Endothelial cell (in vitro differentiated cells): ENCODE measurements around the gene NPR3. TPM values are rescaled to one million over a fixed set of nuclear protein-coding genes. Genes with fewer than 3 reads are reported as not detected.

ENCODE experiments used
- DNase-seq: peaks from one replicate; pipeline ENCODE4 v3.0.0; 2021; ENCODE audit warnings: low spot score
- H3K27ac Mint-ChIP-seq: one replicate; pipeline ENCODE4 v1.8.0; 2021; ENCODE audit warnings: mixed read lengths, inconsistent platforms; ENCODE audit not compliant: unreplicated experiment
- H3K27me3 Mint-ChIP-seq: one replicate; pipeline ENCODE4 v1.8.0; 2021; ENCODE audit warnings: mild to moderate bottlenecking, moderate library complexity, mixed read lengths, inconsistent platforms; ENCODE audit not compliant: unreplicated experiment
- H3K36me3 Mint-ChIP-seq: one replicate; pipeline ENCODE4 v1.8.0; 2021; ENCODE audit warnings: mild to moderate bottlenecking, low read depth, mixed read lengths, inconsistent platforms; ENCODE audit not compliant: unreplicated experiment
- H3K4me1 Mint-ChIP-seq: one replicate; pipeline ENCODE4 v1.8.0; 2021; ENCODE audit warnings: mild to moderate bottlenecking, mixed read lengths, inconsistent platforms; ENCODE audit not compliant: unreplicated experiment
- H3K4me3 Mint-ChIP-seq: one replicate; pipeline ENCODE4 v1.8.0; 2021; ENCODE audit warnings: mild to moderate bottlenecking, mixed read lengths, inconsistent platforms; ENCODE audit not compliant: unreplicated experiment
- H3K9me3 Mint-ChIP-seq: one replicate; pipeline ENCODE4 v1.8.0; 2021; ENCODE audit warnings: mixed read lengths, inconsistent platforms; ENCODE audit not compliant: unreplicated experiment
- total RNA-seq: library from RNA; stranded (reverse); fragmentation: NEBNext Ultra II Directional; extraction: Animal tissue kit (Norgen Biotek cat#: 25700); gene quantifications from one replicate; pipeline ENCODE4 v1.2.1, GENCODE V29; 2021; ENCODE audit not compliant: unreplicated experiment
- TF ChIP-seq, protein P1 (sequence below): fragments of 200-600 bp; sonication (generic); IDR thresholded peaks from one replicate; pipeline ENCODE4 v1.5.0; 2021; ENCODE audit warnings: antibody characterized with exemption; ENCODE audit not compliant: unreplicated experiment

The NPR3 gene
- total RNA-seq, 1 donor from 2014 or later, result 73.3 TPM

DNA sequence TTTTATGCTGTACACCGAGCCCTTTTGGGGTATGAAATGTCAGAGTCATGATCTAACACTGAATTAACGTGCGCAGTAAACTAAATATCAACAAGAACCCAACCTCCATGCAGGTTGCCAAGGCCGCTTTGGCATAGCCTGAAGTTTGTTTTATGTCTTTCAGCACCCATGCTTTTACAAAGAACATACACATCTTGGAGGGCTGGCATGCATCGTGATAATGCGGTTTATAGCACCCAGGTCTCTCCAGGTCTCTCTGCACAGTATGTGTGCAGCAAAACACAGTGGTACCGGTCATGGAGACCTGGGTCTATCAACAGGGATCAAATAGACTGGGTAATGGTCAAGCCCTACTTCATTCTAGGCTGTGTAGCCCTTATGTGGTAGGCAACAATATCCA is 11.8 kb downstream of the NPR3 start:
- DNase-seq, result no peak
- TF ChIP-seq, protein P1, sequence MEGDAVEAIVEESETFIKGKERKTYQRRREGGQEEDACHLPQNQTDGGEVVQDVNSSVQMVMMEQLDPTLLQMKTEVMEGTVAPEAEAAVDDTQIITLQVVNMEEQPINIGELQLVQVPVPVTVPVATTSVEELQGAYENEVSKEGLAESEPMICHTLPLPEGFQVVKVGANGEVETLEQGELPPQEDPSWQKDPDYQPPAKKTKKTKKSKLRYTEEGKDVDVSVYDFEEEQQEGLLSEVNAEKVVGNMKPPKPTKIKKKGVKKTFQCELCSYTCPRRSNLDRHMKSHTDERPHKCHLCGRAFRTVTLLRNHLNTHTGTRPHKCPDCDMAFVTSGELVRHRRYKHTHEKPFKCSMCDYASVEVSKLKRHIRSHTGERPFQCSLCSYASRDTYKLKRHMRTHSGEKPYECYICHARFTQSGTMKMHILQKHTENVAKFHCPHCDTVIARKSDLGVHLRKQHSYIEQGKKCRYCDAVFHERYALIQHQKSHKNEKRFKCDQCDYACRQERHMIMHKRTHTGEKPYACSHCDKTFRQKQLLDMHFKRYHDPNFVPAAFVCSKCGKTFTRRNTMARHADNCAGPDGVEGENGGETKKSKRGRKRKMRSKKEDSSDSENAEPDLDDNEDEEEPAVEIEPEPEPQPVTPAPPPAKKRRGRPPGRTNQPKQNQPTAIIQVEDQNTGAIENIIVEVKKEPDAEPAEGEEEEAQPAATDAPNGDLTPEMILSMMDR, result no peak
- H3K4me3 Mint-ChIP-seq, result no peak overlapping the region
- no peak overlapping the region for H3K27ac Mint-ChIP-seq
- no peaks in the 10 kb centered on the region for H3K27me3 Mint-ChIP-seq
- H3K9me3 Mint-ChIP-seq, result no peaks in the 10 kb centered on the region
- H3K4me1 Mint-ChIP-seq, result peaks cover 8% of the 10 kb centered on the region
- H3K36me3 Mint-ChIP-seq, result peaks cover 42% of the 10 kb centered on the region

- Mint-ChIP-seq H3K4me3 (peak overlapping the region; percentile 16), H3K27ac (no peak overlapping the region), H3K36me3 (peaks cover 35% of the 10 kb centered on the region), H3K4me1 (peaks cover 8% of the 10 kb centered on the region), H3K9me3 (no peaks in the 10 kb centered on the region), H3K27me3 (no peaks in the 10 kb centered on the region)
- TF ChIP-seq, protein P1, result no peak
- DNase-seq, result no peak
Observed at GRCh38 chr5:32724526-32724925, 13.4 kb downstream of the NPR3 start.

- DNase-seq, result no peak
- Mint-ChIP-seq H3K9me3 (no peaks in the 10 kb centered on the region), H3K4me3 (no peak overlapping the region), H3K27ac (no peak overlapping the region), H3K36me3 (peaks cover 38% of the 10 kb centered on the region), H3K27me3 (no peaks in the 10 kb centered on the region), H3K4me1 (peaks cover 8% of the 10 kb centered on the region)
- TF ChIP-seq, protein P1, result no peak
Observed at GRCh38 chr5:32726086-32726557, 15.0 kb downstream of the NPR3 start.

DNA sequence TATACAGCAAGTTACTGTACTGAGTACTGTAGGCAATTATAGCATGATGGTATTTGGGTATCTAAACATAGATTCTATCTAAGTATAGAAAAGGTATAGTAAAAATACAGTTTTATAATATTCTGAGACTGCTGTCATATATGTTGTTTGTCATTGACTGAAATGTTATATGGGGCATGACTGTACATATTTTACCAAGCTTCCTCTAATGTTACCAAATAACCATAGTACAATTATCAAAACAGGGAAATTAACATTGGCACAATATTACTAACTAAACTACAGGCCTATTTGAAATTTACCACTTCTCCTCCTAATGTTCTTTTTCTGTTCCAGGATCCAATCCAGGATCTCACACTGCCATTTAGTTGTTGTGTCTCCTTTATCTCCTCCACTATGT is 18.5 kb downstream of the NPR3 start:
- H3K9me3 Mint-ChIP-seq, result no peaks in the 10 kb centered on the region
- TF ChIP-seq, protein P1, result no peak
- H3K4me1 Mint-ChIP-seq, result peaks cover 8% of the 10 kb centered on the region
- peaks cover 24% of the 10 kb centered on the region for H3K36me3 Mint-ChIP-seq
- H3K4me3 Mint-ChIP-seq, result no peak overlapping the region
- no peak overlapping the region for H3K27ac Mint-ChIP-seq
- H3K27me3 Mint-ChIP-seq, result no peaks in the 10 kb centered on the region
- DNase-seq, result no peak

- no peak for DNase-seq
- peaks cover 16% of the 10 kb centered on the region for H3K36me3 Mint-ChIP-seq
- TF ChIP-seq, protein P1, result no peak
- H3K4me3 Mint-ChIP-seq, result no peak overlapping the region
- H3K27ac Mint-ChIP-seq, result no peak overlapping the region
- no peaks in the 10 kb centered on the region for H3K4me1 Mint-ChIP-seq
- H3K27me3 Mint-ChIP-seq, result peaks cover 1% of the 10 kb centered on the region
- H3K9me3 Mint-ChIP-seq, result no peaks in the 10 kb centered on the region
Observed at GRCh38 chr5:32733590-32734340, 22.6 kb downstream of the NPR3 start.
